HG03039 (cell line): ENCODE data around the gene FCN3.
"Not testable (repeated sequence)": the region's sequence is repeated elsewhere in the genome, so short reads cannot be mapped to it uniquely, and the experiment has no call there.

Experiments used
- ATAC-seq: cut with Tn5 transposase; IDR thresholded peaks from one replicate; pipeline ENCODE4 v1.9.1; 2021; ENCODE audit warnings: mild to moderate bottlenecking, moderate library complexity; ENCODE audit not compliant: unreplicated experiment

FCN3 gene

DNA sequence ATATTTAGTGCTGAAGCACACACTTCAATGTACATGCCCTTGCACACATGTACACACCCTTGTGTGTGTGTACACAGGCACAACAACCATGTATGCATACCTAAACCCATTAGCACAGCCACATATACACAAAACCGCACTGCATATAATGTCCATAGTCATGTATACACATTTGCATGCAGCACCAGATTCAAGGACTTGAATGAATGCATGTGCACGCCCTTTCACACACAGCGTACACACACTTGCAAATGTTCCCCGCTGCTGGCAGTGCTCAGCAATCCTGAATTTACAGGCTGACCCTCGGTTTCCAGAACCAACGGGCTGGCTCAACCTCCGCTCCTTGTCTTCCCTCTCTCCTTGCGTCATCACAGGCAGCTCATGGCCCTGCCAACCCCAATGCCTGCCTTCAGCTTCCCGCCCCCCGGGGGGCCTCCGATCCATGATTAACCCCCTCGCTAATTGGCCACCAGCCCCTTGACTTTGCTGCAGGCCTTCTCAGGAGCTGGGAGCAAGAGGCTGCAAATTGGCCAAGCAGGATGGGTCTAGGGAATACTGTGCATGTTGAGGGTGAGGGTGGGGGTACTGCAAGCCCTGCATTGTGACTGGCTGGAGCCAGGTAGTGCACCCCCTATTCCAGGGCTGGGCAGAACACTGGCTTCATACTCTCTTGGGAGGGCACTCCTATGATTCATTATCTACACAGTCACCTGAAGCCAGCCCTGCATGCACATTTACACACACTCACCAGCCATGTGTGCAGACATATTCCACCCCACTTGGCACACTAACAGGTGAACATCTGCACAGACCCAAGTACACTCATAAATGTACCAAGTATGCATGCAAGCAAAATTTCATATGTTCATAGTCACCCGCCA is 25.7 kb upstream of the FCN3 start:
- ATAC-seq = no peak

DNA sequence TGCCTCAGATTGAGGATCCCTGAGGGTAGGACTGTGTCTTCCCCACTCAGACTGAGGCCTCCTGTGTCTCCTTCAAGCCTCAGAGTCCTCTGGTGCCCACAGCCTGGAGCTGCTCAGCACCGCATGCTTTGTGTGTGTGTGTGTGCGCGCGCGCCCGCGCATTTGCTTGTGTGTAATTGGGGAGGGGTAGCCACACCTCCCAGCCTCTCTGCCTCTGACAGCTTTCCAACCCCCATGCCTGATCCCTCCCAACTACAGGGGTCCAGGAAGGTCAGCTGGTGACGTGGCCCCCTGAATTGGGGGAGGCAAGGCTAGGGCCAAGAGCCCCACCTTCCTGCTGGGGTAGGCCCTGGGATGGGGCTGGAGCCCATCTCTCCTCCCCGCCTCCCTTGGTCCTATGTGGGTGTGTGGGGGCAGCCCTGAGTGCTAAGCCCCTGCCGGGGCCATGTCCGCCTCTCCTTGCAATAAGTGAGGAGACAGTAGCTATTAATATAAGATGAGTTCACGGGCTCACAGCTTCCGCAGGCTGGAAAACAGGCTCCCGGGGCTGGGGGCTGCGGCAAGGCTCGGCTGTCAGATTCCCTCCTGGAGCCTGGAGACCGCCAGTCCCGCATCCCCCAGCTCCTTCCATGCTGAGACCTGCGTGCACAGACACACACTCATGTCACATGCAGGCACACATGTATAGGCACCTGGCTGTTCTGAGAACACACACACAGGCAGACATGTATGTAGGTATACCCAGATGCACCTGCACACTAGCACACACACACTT is 24.8 kb upstream of the FCN3 start:
- no peak for ATAC-seq

DNA sequence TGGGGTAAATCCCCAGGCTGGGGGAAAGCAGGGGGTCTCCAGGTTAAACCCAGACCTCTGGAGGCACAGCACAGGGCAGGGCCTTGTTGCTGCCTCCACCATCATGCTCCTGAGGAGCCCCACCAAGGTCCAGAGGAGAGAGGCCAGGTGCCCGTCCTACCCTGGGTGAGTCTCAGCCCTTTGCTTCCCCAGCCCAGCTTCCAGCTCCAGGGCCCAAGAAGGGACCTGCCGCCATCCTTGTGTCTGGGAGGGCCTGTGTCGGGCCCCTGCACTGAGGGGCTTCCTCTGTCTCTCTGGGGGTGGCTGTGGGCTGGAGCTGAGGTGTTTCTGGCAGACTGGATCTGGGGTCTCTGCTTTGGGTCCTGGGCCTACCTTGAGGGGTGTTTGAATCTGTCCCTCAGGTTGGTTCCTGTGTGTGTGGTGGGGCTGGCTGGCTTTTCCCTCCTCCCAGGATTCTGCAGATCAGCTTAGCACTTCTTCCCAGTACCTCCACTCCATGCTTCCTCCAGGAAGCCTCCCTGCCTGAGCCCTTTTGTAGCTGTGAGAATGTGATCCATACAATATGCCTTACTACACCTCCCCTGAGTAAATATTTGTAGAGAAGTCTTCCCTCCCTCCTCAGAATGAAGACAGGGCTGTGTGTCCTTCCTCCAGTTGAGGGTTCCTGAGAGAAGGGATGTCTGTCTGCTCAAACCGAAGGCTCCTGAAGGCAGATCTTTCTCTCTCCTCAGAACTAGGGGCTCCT is 24.0 kb upstream of the FCN3 start:
- ATAC-seq = no peak

DNA sequence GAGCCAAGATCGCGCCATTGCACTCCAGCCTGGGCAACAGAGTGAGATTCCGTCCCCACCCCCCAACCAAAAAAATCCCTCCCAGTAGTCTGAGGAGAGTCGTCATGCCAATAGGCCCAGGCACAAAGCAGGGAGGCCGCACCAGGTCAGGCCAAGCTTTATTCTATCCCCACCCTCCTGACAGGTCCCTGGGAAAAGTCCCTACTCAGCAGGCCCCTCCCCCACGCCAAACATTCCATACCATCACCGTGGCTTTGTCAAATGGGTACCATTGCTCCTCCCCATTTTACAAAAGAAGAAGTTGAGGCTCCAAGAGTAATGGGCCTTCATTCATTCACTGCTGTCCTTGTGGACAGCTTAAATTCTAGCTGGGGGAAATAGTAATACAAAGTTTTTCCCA is 23.1 kb upstream of the FCN3 start:
- ATAC-seq = no peak

DNA sequence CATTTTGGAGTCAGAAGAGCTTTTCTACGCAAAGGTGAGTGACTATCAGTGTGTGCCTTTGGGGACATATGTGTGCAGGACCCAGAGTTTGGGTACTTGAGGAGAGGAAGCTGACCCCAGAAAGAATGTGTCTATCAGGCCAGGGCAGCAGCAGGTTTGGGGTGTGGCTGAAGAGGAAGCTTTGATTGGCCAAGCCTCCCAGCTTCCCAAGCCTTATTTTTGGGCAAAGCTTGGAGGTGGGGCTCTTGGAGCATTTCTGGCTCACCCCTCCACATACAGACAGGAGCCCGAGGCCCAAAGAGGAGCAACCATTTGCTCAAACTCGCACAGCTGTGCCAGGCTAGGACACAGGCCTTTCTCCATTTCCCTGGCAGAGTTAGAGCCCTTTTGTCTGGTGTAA is 22.5 kb upstream of the FCN3 start:
- no peak for ATAC-seq

DNA sequence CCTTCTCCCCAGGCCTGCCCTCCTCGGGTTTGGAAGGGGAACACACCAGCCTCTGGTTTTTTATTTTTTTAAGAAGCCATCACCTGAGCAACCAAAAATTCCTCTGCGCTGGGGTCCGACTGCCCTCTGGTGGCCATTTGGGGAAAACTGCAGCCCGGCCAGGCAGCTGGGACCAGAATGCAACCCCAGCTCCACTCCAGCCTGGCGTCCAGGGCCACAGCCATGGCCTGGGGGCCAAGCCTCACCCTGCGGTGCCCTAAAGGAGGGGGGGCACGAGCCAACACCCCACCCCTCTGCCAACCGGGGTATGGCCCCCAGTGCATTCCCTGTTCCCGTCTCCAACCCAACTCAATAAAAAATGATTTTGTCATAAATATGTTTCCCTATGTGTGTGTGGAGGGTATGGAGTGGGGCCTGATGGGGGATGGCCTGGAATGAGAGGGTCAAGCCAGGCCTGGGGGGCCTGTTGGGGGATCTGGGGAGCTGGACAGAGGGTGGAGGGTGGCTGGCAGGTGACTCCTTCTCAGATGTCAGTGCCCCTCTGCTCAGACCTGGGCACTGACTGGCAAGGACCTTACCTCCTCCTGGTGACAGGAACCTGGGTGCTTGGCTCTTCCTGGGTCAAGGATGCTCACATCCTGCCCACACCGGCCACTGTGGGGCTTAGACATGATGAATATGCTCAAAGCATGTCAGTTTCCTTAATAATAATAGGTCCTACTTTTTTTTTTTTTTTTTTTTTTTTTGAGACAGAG is 21.0 kb upstream of the FCN3 start:
- no peak for ATAC-seq

DNA sequence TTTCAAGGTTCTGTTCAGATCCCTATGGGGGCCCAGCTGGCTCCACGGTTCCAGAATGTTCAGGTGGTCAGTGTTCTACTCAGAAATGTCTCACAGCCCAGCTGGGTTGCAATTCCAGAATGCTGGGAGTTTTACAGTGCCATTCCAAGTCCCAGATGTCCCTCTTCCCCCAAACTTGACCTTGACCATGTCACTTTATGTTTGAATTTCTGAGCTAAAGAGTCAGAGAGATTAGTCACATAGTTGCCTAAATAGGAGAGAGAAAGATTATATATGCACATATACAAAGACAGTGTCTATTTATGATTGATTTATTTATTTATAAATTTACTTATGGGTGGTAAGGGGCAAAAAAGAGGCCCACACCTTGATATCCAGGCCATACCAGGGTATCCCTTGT is 20.3 kb upstream of the FCN3 start:
- ATAC-seq = no peak

DNA sequence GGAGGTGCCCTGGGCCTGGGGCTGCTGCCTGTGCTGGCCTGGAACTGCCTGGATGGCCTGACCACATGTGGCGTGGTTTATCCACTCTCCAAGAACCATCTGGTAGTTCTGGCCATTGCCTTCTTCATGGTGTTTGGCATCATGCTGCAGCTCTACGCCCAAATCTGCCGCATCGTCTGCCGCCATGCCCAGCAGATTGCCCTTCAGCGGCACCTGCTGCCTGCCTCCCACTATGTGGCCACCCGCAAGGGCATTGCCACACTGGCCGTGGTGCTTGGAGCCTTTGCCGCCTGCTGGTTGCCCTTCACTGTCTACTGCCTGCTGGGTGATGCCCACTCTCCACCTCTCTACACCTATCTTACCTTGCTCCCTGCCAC is 19.6 kb upstream of the FCN3 start:
- ATAC-seq = no peak

DNA sequence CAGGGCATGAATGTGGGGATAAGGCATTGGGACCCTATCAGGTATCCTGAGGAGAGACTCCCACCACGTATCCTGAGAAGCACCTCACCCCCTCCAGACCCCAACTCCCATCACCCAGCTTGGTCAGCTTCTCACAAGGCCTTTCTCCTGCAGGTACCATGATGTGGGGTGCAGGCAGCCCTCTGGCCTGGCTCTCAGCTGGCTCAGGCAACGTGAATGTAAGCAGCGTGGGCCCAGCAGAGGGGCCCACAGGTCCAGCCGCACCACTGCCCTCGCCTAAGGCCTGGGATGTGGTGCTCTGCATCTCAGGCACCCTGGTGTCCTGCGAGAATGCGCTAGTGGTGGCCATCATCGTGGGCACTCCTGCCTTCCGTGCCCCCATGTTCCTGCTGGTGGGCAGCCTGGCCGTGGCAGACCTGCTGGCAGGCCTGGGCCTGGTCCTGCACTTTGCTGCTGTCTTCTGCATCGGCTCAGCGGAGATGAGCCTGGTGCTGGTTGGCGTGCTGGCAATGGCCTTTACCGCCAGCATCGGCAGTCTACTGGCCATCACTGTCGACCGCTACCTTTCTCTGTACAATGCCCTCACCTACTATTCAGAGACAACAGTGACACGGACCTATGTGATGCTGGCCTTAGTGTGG is 19.1 kb upstream of the FCN3 start:
- ATAC-seq = no peak

DNA sequence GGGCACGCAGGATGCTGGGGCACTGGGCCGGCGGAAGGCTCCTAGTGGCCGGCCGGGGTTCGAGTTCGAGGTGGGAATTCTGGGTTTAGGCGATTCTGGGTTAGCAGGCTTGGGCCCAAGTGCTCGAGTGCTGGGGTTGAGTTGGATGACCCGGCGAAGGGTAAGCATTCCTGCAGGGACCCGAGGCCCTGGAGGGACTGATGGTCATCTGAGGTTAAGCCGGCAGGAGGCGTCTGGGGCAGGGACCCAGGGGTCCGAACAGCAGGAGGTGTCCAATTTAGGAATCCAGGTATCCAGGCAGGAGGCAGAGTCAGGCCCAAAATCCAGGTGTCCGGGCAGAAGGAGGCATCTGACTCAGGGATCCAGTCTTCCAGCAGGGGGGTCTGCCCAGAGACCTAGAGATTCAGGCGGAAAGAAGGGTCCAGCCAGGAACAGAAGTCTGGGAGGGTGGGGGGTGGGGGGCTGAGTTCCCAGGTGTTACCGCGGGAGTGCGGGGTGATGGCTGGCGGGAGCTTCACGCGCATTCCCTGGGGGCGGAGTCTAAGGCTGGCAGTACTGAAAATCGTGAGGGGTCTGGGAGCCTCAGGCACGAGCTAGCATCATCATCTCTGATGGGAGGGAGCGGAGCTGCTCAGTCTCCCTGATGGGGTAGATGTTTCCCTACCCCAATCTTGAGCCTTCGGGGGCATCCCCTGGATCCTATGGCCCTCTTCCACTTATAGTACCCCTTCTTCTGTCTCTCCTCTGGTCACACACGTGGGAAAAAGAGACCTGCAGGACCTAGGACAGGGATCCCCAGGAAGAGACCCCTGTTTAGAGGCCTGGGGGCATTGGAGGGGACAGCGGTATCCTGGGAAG is 18.4 kb upstream of the FCN3 start:
- no peak for ATAC-seq

DNA sequence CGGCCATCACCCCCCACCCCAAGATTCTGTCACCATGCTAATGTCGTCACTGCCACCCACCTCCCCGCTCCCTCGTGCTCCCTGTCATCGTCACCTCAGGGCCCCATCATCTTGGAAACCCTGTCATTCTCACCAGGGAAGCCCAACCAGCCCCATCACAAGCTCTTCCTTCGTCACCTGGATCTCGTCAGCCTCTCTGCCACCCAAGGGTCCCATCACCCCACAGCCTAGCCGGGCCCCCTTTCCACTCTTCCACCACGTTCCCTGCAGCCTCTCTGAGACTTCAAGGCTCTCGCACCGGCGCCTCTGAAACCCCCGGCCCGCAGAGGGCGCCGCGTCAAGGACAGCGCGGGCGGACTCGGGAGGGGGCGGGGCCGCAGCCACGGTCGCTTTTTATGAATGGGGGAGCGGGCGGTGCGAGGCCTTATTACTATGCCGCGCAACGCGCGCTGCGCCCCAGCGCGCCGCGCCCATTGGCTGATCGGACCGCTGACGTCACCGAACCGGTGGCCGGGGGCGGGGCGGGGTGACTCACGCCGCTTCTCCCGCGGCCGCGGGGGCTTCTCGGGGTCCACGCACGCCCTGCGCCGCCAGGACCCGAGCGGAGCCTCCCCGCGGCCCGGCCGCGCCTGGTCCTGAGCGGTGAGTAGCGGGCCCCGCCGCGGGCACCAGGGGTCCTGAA is 17.6 kb upstream of the FCN3 start, which contains the start of gene GPR3:
Gene GPR3, plus strand, starts transcription at position 527 of the 682 bp plus-strand sequence. CDS start 1,177 bp downstream, outside the sequence.
- ATAC-seq = peak; percentile 65

DNA sequence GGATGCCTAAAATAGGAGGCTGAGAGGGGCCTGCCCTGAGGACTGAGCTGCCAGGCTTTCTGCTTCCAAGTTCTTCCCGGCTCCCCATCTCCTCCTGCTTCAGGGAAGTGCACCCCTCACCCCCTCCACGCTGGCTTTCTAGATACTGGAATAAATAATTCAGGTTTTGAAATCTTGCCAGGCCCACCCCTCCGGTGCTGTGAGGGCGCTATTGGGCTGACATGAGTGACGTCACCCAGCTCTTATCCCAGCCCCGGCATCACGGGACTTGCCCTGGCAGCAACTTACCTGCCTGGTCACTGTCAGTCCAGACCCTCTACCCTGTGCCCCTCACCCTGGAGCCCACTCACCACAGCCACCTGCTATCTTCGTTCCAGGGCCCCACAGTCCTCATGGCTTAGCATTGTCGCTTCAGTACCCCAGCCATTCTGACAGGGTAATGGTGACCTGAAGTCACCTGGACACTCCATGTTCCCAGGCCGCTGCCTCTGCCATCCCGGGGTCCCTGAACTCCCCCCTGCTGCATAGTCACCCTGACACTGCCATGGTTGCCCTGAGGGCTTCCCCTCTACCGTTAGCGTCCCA is 17.0 kb upstream of the FCN3 start:
- ATAC-seq = no peak

DNA sequence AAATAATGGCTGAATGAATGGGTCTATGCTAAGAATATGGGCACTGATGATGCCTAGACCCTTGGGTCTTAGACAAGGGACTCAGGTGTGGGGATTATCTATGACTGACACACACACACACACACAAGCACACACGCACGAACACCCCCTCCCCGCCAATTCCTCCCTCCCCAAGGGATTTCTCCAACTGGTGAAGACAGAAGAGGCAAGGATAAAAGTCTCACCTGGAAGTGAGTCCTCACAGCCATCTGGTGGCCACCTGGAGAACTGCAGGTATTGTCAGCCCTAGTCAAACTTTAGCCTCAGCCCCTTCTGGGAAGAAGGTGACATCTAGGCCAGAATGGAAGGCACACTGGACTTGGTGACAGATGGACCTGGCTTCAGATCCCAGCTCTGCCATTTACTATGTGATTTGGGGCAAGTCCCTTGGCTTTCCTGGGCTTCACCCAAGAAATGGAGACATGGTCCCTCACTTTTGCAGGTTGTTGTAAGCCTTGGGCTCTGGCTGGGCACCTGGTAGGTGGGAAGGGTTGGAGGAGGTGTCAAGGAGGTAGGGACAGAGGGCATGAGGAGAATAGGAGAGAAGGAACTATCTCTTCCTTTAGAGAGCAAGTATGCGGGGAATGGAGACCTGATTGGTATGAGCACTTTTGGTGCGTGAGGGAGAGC is 13.8 kb upstream of the FCN3 start:
- ATAC-seq = no peak

DNA sequence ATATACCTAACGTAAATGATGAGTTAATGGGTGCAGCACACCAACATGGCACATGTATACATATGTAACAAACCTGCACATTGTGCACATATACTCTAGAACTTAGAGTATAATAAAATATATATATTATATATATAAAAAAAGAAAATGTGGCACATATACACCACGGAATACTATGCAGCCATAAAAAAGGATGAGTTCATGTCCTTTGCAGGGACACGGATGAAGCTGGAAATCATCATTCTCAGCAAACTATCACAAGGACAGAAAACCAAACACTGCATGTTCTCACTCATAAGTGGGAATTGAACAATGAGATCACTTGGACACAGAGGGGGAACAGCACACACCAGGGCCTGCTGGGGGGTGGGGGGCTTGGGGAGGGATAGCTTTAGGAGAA is 10.2 kb upstream of the FCN3 start:
- not testable (repeated sequence) for ATAC-seq

DNA sequence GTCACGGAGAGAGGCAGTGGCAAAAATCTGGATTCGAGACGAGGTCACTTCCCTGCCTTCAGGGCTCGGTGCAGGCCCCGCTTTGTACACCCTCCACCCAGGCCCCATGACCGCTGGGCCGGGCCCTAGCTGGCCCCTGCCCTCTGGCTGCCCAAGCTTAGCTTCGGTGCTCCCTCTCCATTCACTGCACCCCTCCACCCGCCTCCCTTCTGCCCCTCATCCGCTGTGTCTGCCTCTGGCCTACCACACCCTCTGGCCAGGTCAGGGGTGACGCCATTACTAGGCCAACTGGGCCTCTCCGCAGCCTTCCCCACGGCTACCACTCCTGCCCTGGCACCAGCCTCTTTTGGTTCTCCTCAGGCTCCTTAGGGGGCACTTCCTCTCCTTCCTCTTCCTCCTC is 9.0 kb upstream of the FCN3 start:
- ATAC-seq = no peak

DNA sequence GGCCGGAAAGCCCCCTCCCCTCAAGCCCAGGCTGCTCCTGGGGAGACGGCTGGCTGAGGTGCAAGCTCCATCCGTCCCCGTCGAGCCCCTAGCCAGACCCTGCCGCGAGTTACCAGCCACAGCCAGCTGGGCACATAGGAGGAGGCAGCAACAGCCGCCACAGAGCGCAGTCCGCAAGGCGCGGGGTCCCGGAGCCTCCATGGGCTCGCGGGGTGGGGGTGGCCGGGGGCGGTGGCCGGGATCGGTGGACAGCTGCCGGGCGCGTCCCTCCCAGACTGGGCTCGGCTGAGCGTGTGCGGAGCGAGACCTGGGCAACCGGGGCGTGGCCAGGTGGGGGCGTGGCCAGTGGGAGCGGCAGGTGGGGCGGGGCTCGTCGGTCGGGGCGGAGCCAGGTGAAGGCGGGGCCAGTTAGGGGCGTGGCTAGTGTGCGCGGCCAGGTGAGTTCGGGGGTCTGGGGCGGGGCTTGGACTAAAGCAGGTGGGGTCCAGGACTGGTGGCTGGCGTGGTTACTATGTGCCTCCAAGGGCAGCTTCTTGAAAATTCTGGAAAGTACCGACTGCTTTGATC is 8.5 kb upstream of the FCN3 start, which contains the start of gene CD164L2:
Gene CD164L2, minus strand, starts transcription at position 295 of the 567 bp plus-strand sequence. Its CDS starts 94 bp downstream, at position 201.
- ATAC-seq = no peak
